MM.1S (cell line): Measurements from ENCODE around the gene DACH1.

Experiments used
- DNase-seq: peaks from one replicate; pipeline ENCODE4 v3.0.0-alpha.2; 2015
- H2AFZ ChIP-seq: fragments of 300-600 bp; sonication (generic); 2 replicates; pipeline ENCODE4 v1.6.0; 2016; ENCODE audit warnings: antibody characterized with exemption, low read length
- H3F3A ChIP-seq: fragments of 300-600 bp; sonication (generic); 2 replicates; pipeline ENCODE4 v1.6.1; 2016; ENCODE audit warnings: mild to moderate bottlenecking, antibody characterized with exemption, low read length, moderate library complexity, mixed read lengths; ENCODE audit not compliant: insufficient read depth
- H3K27ac ChIP-seq: fragments of 300-600 bp; sonication (generic); 2 replicates; pipeline ENCODE4 v1.5.1; 2016; ENCODE audit warnings: mild to moderate bottlenecking, low read length
- H3K27me3 ChIP-seq: fragments of 300-600 bp; sonication (generic); replicated peaks from 2 replicates; pipeline ENCODE4 v1.6.0; 2016; ENCODE audit warnings: low read length; ENCODE audit not compliant: insufficient read depth
- H3K36me3 ChIP-seq: fragments of 300-600 bp; sonication (generic); replicated peaks from 2 replicates; pipeline ENCODE4 v1.6.1; 2016; ENCODE audit warnings: mild to moderate bottlenecking, low read length, mixed read lengths; ENCODE audit not compliant: insufficient read depth
- H3K4me1 ChIP-seq: fragments of 300-600 bp; sonication (generic); 2 replicates; pipeline ENCODE4 v1.6.1; 2016; ENCODE audit warnings: low read length, mixed read lengths
- H3K4me2 ChIP-seq: fragments of 300-600 bp; sonication (generic); 2 replicates; pipeline ENCODE4 v1.6.0; 2016; ENCODE audit warnings: low read depth, low read length
- H3K4me3 ChIP-seq: fragments of 300-600 bp; sonication (generic); 2 replicates; pipeline ENCODE4 v1.5.1; 2016; ENCODE audit warnings: low read length, mixed read lengths
- H3K79me2 ChIP-seq: fragments of 300-600 bp; sonication (generic); 2 replicates; pipeline ENCODE4 v1.6.1; 2016; ENCODE audit warnings: mixed run types, low read length, mixed read lengths
- H3K9ac ChIP-seq: fragments of 300-600 bp; sonication (generic); 2 replicates; pipeline ENCODE4 v1.6.1; 2016; ENCODE audit warnings: low read length, mixed read lengths
- H3K9me2 ChIP-seq: fragments of 300-600 bp; sonication (generic); replicated peaks from 2 replicates; pipeline ENCODE4 v1.6.1; 2016; ENCODE audit warnings: mild to moderate bottlenecking, low read length, mixed read lengths; ENCODE audit not compliant: insufficient read depth
- H3K9me3 ChIP-seq: fragments of 300-600 bp; sonication (generic); replicated peaks from 2 replicates; pipeline ENCODE4 v1.6.1; 2016; ENCODE audit warnings: mild to moderate bottlenecking, low read length, mixed read lengths; ENCODE audit not compliant: insufficient read depth
- H4K20me1 ChIP-seq: fragments of 300-600 bp; sonication (generic); 2 replicates; pipeline ENCODE4 v1.6.1; 2016; ENCODE audit warnings: mild to moderate bottlenecking, low read length, moderate library complexity, mixed read lengths; ENCODE audit not compliant: insufficient read depth
- CTCF ChIP-seq: fragments of 300-600 bp; sonication (generic); IDR thresholded peaks from 2 replicates; pipeline ENCODE4 v1.5.1; 2016; ENCODE audit warnings: antibody characterized with exemption, low read length, mixed read lengths
- EZH2 ChIP-seq: fragments of 300-600 bp; sonication (generic); optimal IDR thresholded peaks from 2 replicates; pipeline ENCODE3; 2017; ENCODE audit warnings: low read depth, mild to moderate bottlenecking, antibody characterized with exemption, low read length, mixed read lengths
- EZH2phosphoT487 ChIP-seq: fragments of 300-600 bp; sonication (generic); IDR thresholded peaks from 2 replicates; pipeline ENCODE4 v1.6.1; 2018; ENCODE audit warnings: antibody characterized with exemption, low read length

DACH1 gene

DNA sequence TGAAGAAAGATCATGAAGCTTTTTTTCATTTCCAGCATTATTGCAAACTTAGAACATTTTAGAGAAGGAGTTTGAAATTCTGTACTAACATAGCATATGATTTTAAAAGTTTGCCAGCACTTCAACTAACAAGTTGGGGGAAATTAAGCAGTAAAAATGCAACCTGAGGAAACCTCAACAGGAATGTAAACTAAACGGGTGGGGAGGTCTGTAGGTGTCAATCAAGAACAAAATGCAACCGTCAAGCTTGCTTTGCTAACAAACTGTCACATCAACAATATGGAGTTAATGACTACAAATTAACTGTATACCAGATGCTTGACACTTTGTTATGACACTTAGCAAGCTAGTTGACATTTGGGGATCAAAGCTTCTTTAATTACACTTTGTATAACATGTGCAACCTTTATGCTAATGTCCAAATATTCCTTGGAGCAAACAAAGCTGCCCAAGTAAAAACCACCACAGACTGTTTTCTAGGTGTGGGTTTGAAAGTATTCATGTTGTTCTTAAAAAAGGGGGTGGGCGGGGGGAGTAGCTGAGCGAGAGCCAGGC, 52.1 kb downstream of the DACH1 start:
- Histone ChIP-seq H3K4me1 (no peaks in the 10 kb centered on the region), H3K4me2 (no peak overlapping the region), H2AFZ (no peak overlapping the region), H3K9me2 (no peaks in the 10 kb centered on the region), H3K4me3 (no peak overlapping the region), H3K9ac (no peak overlapping the region), H3K9me3 (no peaks in the 10 kb centered on the region), H3K79me2 (no peaks in the 10 kb centered on the region), H3F3A (no peaks in the 10 kb centered on the region), H3K27me3 (no peaks in the 10 kb centered on the region), H3K36me3 (no peaks in the 10 kb centered on the region), H4K20me1 (no peaks in the 10 kb centered on the region), H3K27ac (no peak overlapping the region)
- TF ChIP-seq EZH2 (no peak), CTCF (no peak), EZH2phosphoT487 (no peak)
- DNase-seq = no peak

- Histone ChIP-seq H3K36me3 (no peaks in the 10 kb centered on the region), H3K79me2 (no peaks in the 10 kb centered on the region), H3K9me3 (no peaks in the 10 kb centered on the region), H3K27me3 (no peaks in the 10 kb centered on the region), H3K9me2 (no peaks in the 10 kb centered on the region), H3K27ac (no peak overlapping the region), H3K4me3 (no peak overlapping the region), H4K20me1 (no peaks in the 10 kb centered on the region), H3K4me2 (no peak overlapping the region), H3K9ac (no peak overlapping the region), H3K4me1 (no peaks in the 10 kb centered on the region), H2AFZ (no peak overlapping the region), H3F3A (no peaks in the 10 kb centered on the region)
- DNase-seq = no peak
- TF ChIP-seq CTCF (no peak), EZH2phosphoT487 (no peak), EZH2 (no peak)
Observed at GRCh38 chr13:71813187-71813586, 53.8 kb downstream of the DACH1 start.

DNA sequence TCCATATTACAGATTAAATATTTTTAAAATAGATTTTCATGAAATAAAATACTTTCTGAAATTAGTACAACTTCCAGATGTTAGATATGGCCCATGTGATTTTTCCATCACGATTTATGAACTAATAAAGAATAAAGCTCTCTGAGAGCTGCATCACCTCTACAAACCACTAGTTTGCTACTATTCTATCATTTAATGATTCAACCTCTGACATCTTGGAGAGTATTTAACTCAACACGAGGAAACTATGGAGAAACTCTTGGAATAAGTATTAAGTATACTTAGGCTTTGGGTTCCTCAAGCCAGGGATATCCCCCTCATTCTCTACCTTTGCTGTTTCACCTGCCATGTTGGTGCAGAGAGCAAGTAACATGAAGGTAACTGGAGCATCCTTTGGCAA, 55.7 kb downstream of the DACH1 start:
- H3K9ac ChIP-seq = no peak overlapping the region
- H3K27ac ChIP-seq = no peak overlapping the region
- H4K20me1 ChIP-seq = no peaks in the 10 kb centered on the region
- H3K9me2 ChIP-seq = no peaks in the 10 kb centered on the region
- no peaks in the 10 kb centered on the region for H3F3A ChIP-seq
- no peak overlapping the region for H2AFZ ChIP-seq
- TF ChIP-seq EZH2 (no peak), EZH2phosphoT487 (no peak), CTCF (no peak)
- no peaks in the 10 kb centered on the region for H3K36me3 ChIP-seq
- H3K9me3 ChIP-seq = no peaks in the 10 kb centered on the region
- H3K27me3 ChIP-seq = no peaks in the 10 kb centered on the region
- no peak overlapping the region for H3K4me3 ChIP-seq
- H3K79me2 ChIP-seq = no peaks in the 10 kb centered on the region
- no peak overlapping the region for H3K4me2 ChIP-seq
- H3K4me1 ChIP-seq = no peaks in the 10 kb centered on the region
- DNase-seq = no peak
